Activated CD8-positive, alpha-beta memory T cell treated with anti-CD3 and anti-CD28 coated beads for 1 hour (primary cell): Measurements from ENCODE around the gene IGFL2.
"Not testable (repeated sequence)": the region's sequence is repeated elsewhere in the genome, so short reads cannot be mapped to it uniquely, and the experiment has no call there.

Experiments
- DNase-seq, 2 donors: peaks; one replicate each; pipeline ENCODE4 v3.0.0-alpha.2; 2020; ENCODE audit warnings: low read depth in 1 of 2; ENCODE audit errors: extremely low read depth in 1 of 2

IGFL2 gene

DNA sequence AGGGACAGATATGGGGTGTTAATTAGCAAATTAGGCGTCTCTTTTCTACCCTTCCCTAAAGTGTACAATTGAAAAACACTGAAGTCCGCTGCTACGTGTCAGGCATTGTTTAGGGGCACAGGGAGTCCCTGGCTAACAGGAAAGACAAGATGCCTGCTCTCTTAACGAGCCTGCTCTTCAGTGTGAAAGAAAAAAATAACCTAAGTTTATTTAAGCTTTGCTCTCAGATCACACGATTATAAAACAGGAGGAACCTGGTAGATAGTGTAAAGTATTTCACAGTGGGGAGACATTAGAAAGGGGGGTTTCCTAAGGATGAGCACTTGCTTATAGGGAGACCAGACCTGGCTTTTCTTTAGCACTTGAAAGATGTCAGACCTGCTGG, 38.7 kb downstream of the IGFL2 start:
- DNase-seq: no peak

DNA sequence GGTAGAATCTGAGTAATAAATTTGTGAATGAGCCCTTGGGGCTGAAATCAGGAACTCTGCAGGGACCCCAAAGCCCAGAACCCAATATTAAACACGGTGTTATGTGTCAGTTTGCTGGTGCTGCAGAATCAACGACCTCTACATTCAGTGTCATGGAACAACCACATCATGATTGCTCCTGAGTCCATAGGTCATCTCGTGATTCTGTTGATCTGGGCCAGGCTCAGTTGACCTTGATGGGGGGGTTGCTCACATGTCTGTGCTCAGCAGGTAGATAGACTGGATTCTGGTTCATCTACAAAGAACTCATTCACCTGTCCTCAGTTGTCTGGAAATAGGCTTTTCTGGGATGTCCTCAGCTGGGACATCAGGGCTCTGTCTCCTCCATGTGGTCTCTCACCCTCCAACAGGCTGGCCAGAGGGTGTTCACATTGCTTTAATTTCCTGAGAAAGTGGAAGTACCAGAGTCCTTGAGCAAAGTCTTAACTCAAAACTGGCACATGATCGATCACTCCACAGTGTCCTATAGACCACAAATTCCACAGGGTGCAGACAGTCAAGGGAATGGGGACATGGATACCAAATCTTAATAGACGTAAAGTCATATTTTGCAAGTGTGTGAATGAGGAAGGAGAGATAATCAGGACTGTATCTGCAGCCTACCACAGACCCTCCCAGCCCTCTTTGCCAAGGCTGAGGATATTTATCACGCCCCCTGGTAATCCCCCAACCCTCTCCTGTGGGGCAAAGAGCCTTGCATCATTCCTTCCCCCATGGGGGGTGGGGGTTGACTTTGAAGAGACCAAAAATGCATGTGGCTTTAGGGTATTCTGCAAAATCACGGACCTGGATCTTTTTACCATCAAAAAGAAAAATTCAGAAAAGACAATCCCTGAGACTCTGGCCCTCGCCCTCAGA, 42.2 kb downstream of the IGFL2 start:
- DNase-seq: no peak

DNA sequence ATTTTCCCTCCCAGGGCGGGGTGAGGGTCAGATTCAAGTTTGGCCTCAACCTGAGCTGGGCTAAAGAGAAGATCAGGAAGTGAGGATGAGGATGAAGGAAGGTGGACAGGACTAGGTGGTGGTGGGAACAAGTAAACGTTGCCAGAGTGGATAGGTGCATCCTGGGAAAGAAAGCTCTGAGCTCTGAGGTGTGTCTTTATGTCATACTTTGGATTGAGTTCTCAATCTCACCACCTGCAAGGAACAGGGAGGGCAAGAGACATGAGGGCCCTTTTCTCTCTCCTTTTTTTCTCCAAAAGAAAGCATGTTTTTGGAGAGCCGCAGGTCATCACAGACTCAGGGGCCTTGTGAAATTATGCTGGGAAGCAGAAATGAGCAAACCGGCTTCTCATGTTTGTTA, 43.3 kb downstream of the IGFL2 start:
- DNase-seq: no peak

DNA sequence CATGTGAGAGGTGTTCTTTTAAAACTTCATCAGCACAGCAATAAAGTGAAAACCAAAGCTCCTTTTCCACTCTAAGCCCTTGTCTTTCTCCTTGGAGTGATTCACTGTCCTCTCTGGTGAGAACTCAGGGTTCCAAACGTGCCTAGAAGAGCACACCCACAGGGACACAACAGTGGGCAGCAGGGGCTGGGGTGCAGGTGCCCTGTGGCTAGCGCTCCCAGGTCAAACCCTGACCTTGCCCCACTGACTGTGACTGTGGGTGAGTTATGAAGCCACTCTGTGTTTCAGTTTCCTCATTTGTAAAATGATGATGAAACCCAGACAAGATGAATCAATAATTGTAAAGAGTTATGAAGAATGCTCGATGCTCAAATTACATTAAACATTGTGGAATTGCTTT, 43.9 kb downstream of the IGFL2 start:
- no peak for DNase-seq

DNA sequence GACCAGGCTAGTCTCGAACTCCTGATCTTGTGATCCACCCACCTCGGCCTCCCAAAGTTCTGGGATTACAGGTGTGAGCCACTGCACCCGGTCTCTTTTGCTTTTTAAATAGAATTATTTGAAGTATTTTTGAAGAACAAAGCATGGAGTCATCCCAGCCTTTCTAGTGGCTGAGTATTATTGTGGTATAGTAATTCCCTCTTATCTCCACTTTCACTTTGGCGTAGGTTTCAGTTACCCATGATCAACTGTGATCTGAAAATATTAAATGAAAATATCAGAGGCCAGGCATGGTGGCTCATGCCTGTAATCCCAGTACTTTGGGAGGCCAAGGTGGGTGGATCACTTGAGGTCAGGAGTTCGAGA, 44.6 kb downstream of the IGFL2 start:
- not testable (repeated sequence) for DNase-seq

DNA sequence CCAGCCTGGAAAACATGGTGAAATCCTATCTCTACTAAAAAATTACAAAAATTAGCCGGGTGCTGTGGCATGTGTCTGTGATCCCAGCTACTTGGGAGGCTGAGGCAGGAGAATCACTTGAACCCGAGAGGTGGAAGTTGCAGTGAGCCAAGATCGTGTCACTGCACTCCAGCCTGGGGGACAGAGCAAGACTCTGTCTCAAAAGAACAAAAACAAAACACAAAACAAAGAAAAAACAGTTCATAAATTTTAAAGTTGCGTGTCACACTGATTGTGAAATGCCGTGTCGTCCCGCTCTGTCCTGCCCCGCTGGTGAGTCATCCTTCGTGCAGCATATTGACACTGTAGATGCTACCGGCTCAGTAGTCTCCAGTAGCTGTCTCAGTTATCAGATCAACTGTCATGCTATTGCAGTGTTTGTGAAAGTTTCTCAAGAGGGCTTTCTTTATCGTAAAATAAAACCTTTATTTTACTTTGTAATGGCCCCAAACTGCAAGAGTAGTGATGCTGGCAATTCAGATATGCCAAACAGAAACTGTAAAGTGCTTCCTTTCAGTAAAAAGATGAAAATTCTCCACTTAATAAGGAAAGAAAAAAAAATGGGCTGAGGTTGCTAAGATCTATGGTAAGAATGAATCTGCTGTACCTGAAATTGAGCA, 45.1 kb downstream of the IGFL2 start:
- no peak for DNase-seq

DNA sequence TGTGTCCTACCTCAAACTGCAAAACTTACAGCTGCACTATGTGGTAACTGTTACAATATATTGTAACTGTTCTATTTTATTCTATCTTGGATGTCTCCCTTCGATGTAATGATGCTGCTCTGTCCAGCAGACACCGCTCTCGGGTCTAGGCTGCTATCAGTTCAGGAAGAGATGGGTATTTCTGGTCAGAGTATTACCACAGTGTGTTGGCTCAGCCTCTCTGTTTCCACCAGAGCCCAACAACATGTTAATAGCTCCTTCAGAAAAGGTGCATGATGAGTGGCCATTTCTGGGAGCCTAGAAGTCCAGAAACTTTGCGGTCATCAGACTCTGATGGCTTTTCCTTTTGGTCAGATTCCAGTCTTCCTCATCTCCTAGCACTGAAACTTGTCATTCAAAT, 45.6 kb downstream of the IGFL2 start:
- DNase-seq: no peak

DNA sequence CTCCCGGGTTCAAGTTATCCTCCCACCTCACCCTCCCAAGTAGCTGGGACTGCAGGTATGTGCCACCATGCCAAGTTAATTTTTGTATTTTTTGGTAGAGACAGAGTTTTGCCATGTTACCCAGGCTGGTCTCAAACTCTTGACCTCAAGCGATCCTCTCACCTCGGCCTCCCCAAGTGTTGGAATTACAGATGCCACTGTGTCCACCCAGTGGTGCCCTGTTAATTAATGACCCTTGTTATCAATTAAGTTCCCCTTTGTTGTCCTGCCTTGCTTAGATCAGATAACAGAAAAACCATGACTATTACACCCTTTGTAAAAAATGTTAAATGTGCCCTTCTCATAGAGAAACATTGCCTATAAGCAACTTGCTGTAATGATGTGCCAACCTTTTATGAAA, 47.1 kb downstream of the IGFL2 start:
- no peak for DNase-seq

DNA sequence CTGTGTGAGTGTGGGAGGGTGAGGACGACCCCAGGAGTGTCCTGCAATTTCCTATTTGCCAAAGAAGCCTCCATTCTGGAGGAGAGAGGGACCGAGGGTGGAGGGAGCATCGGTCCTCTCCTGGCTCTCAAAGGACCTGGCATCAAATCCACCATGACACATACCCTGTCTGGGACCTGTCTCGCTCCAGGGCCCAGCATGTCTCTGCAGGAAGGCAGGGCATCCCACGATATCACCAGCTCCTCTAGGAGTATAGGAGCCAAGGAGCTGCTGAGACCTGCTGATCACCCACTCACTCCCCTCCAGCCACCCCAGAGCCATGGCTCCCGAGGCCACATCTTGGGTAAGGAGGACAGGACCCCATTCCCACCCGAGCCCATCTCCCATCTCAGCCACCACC, 47.9 kb downstream of the IGFL2 start:
- not testable (repeated sequence) for DNase-seq

DNA sequence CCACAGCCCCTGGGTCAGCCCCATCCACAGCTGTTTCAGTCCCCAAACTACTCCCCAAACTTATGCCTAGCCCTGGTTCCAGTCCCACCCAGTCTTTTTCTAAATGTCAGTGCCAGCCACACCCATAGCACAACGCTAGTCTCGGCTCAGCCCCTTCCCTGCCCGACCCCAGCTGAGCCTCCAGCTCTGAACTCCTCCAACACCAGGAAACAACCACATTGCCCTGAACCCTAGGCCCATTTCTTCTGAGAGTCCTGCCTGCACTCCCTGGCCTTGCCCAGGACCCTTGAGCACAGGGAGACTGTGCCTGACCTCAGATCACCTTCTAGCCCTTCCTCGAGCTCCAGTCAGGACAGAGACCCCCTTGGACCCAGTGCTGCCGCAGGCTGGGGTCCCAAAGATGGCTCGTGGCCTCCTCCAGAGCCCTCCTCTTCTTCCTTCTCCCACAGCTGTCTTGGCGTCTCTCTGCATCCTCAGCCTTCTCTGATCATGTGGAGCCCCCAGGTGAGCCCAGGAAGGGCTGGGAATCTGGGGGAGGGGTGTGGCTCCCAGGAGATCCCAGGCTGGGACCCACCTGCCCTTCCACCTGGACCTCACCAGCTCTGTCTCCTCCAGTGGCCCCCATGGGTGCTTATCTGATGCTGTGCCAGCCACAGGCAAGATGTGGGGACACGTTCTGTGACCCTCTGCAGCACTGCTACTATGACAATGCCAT, 48.5 kb downstream of the IGFL2 start:
- DNase-seq: no peak

DNA sequence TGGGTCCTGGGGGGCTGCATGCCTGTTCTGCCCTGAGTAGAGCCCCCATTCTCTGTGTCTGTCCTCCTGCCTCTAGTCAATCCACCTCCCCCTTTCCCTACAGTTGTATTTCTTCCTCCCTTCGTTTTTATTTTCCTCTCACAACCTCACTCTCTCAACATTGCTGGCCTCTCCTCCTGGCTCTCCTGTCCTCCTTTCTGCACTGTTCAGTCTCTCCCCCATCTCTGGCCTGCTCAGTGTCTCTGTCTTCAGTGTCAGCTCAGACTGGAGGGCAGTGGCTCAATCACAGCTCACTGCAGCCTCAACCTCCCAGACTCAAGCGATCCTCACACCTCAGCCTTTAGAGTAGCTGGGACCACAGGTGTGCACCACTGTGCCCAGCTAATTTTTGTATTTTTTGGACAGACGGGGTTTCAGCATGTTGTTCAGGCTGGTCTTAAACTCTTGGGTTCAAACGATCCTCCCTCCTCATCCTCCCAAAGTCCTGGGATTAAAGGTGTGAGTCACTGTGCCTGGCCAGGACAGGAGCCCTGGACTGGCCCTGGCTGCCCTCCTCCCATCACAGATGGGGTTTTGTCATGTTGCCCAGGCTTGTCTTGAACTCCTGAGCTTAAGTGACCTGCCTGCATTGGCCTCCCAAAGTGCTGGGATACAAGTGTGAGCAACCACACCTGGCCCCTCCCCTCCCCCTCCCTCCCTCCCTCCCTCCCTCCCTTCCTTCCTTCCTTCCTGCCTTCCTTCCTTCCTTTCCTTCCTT, 49.5 kb downstream of the IGFL2 start:
- DNase-seq: no peak

DNA sequence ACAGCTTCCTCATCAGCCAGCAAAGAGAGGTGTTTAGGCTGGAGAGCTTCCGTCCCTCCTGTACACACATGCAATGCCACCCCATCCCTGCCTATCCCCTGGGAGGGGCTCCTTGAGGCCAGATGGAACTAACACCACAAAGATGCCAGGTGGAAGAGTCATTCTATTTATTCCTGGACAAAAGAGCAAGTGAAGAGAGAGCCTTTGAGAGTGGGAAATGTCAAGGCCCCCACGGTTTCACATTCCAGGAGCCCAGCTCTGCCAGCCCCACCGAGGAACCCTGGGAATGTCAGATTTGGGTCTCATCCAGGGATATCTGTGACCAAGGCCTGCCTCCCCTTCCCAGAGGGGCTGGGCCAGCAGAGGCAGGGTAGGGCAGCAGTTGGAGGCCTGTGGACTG, 50.7 kb downstream of the IGFL2 start:
- DNase-seq: no peak

DNA sequence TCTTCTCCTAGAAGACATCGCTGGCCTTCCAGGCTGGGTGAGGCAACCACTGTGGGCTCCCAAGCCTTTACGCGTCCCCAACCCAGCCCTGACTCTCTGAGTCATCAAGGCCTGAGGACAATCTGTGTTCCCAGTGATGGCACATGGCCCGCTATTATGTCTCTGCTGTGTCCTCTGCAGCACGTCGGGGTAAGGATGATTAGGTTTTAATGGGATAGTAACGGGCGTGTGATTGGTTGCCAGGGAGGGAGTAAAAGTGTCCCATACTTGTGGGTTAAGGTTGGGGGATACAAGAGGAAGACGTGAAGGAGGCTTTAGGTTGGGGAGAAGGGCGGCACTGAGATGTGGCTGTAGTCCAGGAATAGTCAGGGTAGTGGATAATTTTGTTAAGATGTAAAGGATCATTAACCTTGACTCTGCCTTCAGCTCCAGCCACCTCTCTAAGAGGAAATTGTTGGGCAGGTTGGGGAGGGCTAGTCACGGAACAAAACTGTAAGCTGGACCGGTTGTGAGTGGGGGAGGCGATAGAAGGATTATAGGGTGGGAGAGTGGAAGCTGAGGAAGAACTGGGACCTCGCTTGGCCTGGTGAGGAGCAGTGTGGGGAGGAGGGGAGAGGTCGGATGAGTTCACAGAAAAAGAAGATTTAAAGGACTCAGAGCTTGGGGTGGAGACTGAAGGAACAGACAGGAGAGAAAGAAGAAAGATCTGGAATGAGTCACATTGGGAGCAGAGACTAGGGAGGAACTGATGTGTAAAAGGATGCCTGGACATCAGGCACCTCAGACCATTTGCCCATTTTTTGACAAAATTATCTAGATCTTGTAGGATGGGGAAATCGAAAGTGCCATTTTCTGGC, 53.6 kb downstream of the IGFL2 start:
- no peak for DNase-seq

DNA sequence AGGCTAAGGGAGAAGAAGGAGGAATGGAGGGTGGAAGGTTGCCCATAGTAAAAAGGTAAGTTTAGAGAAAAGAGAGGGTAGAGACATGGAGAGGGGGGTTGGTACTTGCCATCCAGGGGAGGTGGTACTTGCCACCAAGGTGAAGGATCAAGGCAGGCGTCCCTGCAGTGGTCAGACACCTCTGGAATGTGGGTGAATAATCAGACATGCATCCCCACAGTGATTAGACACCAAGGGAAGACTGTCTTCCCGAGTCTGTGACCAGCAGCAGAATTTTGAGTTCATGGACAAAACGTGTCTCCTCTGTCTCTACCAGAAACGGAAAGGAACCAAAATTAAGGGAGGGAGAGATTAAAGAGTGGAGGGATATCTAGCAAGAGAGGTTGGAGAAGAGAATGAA, 54.4 kb downstream of the IGFL2 start:
- no peak for DNase-seq

DNA sequence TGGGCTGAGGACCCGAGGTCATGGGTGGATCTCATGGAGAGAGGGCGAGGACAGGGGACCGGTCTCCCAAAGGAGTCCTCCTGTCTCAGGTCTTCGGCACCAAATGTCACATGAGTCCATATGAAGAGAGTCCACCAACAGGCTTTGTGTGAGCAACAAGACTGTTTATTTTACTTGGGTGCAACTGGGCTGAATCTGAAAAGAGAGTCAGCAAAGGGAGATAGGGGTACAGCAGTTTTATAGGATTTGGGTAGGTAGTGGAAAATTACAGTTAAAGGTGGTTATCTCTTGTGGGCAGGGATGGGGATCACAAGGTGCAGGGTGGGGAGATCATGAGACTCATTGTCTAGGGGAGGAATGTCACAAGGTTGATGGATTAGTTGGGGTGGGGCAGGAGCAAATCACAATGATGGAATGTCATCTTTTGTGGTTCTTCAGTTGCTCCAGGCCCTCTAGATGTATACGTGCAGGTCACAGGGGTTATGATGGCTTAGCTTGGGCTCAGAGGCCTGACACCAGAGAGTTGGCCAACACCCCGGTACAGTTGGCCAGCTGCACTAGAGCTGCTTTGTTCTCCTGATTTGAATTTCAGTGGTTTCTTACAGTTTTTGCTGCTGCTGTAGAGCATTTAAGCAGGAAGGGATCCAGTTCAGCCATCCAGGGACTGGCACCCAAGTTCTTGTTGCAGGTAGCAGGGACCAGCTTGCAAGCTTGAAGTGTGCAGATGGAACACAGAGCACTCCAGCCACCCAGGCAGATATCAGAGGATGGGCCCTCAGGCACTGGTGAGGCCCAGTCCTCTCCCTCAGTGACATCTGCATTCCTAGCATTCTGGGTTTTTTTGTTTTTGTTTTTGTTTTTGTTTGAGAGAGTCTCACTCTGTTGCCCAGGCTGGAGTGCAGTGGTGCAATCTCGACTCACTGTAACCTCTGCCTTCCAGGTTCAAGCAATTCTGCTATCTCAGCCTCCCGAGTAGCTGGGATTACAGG, 55.1 kb downstream of the IGFL2 start:
- DNase-seq: no peak

DNA sequence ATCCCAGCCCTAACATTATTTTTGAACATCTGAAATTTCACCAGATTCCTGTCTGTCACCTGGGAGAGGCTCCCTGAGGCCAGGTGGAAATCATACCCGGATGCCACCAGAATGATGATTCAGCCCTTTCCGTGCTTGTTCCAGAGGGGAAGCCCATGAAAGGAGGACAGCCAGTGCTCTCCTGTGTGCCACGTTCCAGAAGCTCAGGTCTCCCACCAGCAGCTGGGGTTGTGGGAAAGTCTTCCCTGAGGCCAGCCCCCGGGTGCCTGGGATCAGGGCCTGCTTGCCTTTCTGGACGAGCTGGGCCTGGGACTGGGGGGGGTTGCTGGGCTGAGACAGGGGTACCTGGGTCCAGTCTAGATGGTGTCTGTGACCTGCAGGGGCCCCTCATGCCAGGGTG, 56.0 kb downstream of the IGFL2 start:
- no peak for DNase-seq

DNA sequence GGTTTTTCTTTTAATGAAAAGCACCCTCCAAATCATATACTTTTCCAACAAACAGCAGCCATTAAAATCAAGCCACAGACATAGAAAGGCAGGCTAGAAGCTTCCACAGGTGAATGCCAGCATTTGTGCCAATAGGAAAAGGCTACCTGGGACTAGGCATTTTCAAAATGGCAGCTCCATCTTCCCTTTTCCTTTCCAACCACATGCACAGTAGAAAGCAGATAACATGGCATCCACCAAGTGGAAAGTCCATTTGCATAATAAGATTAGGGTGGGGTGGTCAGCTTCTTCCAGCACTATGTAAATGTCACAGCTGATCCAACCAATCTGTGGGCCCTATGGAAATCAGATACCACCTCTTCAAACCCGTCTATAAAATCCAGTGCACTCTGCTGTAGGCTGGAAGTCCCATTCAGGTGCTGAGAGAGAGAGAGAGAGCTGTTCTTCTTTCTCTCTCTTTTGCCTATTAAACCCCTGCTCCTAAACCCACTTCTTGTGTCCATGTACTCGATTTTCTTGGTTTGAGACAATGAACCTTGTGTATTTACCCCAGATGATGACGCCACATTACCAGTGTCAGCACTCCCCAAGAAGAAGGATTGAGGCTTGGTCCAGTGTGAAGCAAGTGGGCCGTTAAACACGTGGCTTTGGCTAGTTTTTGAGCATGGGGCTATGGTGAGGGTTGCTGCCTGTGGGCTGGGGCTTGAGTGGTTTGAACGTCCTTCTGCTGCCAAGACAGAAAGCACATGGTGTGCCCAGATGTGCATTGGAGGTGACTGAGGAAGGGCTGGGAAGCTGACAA, 57.3 kb downstream of the IGFL2 start:
- DNase-seq: no peak

DNA sequence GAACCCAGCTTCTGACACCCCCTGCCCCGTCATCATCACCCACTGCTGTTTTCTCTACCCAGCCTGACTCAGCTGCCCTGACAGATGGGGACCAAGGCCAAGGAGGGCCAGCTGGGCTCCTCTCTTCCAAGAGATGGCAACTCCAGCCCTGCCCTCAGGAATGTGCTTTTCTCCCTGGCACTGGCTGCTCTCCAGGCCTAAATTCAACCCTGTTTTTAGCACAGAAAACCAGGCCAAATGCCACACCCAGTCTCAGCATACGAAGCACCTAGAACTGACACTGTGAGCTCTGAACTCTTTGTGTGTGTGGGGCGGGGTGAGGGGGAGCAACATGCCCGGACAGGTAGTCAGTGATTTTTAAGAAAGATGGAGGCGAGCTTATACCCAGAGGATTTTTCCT, 58.1 kb downstream of the IGFL2 start:
- DNase-seq: no peak
